ELF-1 (cell line): ENCODE results near the gene MDK.

Source experiments
- DNase-seq: peaks from one replicate; pipeline ENCODE4 v3.0.0-alpha.2; 2016; ENCODE audit warnings: low read depth, low spot score

Gene MDK

GRCh38 chr11:46402957-46403902, 21.8 kb downstream of the MDK start:
- DNase-seq = no peak

GRCh38 chr11:46404476-46405017, 23.1 kb downstream of the MDK start:
- no peak for DNase-seq

- no peak for DNase-seq
These were observed 26.2 kb downstream of the MDK start for GRCh38 chr11:46407635-46408034.

GRCh38 chr11:46408407-46408986, 27.0 kb downstream of the MDK start:
- DNase-seq = no peak

GRCh38 chr11:46410021-46410420, 28.6 kb downstream of the MDK start:
- DNase-seq = peak; percentile 71

GRCh38 chr11:46413760-46414465, 32.4 kb downstream of the MDK start:
- DNase-seq = no peak

- DNase-seq = no peak
These were observed 33.0 kb downstream of the MDK start for GRCh38 chr11:46414466-46414796.

GRCh38 chr11:46414879-46415278, 33.4 kb downstream of the MDK start:
- no peak for DNase-seq

GRCh38 chr11:46417711-46418110, 36.2 kb downstream of the MDK start:
- DNase-seq = no peak

- DNase-seq = no peak
These were observed 37.3 kb downstream of the MDK start for GRCh38 chr11:46418751-46419150.

GRCh38 chr11:46420513-46420912, 39.0 kb downstream of the MDK start:
- DNase-seq = no peak

GRCh38 chr11:46421257-46421880, 39.9 kb downstream of the MDK start:
- no peak for DNase-seq

- no peak for DNase-seq
These were observed 41.1 kb downstream of the MDK start for GRCh38 chr11:46422588-46422987.

GRCh38 chr11:46426233-46426991, 44.9 kb downstream of the MDK start:
- no peak for DNase-seq

- peak; percentile 58 for DNase-seq
These were observed 45.9 kb downstream of the MDK start for GRCh38 chr11:46427364-46427763.

- no peak for DNase-seq
These were observed 48.2 kb downstream of the MDK start for GRCh38 chr11:46429717-46430116.

- DNase-seq = no peak
These were observed 49.7 kb downstream of the MDK start for GRCh38 chr11:46431211-46431610.
